VCaP (cell line): Measurements from ENCODE around the gene INSC.

Experiments
- H3K27ac ChIP-seq: fragments of 450-650 bp; 2 replicates; pipeline ENCODE4 v1.5.1; 2017
- TF ChIP-seq, protein P1 (sequence below): fragments of 450-650 bp; conservative IDR thresholded peaks from 2 replicates; pipeline ENCODE4 v1.5.1; 2017; ENCODE audit warnings: mild to moderate bottlenecking, moderate library complexity

INSC gene

DNA sequence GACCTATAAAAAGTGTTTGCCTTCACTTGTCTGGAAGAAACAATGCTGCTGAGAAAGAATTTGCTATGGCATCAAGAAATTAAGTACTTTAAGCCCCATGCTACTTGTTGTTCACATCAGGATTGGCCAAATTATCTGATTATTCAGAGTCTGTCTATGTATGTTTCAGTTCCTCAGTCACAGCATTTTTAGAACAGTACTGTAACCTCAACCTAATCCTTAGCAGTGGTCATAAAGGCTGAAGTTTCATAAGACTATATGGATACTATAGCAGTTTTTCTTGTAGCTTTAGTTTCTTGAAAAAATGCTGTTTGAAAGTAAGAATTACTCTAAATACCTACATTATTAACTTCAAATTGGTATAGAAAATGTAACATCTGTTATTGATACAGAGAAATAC, 153.9 kb downstream of the INSC start:
- TF ChIP-seq, protein P1, sequence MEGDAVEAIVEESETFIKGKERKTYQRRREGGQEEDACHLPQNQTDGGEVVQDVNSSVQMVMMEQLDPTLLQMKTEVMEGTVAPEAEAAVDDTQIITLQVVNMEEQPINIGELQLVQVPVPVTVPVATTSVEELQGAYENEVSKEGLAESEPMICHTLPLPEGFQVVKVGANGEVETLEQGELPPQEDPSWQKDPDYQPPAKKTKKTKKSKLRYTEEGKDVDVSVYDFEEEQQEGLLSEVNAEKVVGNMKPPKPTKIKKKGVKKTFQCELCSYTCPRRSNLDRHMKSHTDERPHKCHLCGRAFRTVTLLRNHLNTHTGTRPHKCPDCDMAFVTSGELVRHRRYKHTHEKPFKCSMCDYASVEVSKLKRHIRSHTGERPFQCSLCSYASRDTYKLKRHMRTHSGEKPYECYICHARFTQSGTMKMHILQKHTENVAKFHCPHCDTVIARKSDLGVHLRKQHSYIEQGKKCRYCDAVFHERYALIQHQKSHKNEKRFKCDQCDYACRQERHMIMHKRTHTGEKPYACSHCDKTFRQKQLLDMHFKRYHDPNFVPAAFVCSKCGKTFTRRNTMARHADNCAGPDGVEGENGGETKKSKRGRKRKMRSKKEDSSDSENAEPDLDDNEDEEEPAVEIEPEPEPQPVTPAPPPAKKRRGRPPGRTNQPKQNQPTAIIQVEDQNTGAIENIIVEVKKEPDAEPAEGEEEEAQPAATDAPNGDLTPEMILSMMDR = no peak
- H3K27ac ChIP-seq = no peak overlapping the region

DNA sequence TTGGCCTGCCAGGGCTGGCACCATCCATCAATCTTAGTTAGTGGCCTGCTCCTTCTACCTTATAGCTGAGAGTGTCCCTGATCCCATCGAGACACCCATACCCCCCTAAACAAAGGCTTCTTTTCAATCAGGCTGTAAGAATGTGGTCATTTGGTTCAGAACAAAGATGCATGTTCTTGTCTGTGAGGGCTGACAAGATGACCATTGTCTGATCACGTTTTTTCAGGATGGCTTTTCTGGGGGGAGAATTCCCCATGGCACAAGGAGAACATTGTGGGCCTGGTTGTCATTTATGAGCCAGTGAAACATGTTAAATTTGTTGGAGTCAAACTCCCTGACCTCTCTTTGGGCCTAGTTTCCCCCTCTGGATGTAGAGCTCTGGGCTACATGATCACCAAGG, 160.4 kb downstream of the INSC start:
- TF ChIP-seq, protein P1 = no peak
- no peak overlapping the region for H3K27ac ChIP-seq

DNA sequence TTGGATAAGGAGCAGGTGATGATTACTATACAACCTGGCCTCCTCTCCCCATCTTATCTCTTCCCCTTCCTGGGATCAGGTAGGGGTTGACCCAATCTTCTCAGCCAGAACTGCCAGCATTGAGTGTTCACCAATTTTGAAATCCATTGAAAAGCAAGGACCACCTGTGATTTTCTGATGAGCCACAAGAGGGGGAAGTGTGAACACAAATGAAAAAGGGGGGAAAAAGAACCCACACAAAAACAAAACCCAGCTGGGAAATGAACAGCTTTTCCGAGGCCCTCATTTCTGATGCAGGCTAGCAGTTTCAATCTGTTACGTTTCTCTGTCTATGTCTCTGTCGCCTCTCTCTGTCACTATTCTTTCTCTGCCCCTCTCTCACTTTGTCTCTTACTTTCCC, 161.9 kb downstream of the INSC start:
- H3K27ac ChIP-seq = no peak overlapping the region
- TF ChIP-seq, protein P1 = peak; percentile 45

DNA sequence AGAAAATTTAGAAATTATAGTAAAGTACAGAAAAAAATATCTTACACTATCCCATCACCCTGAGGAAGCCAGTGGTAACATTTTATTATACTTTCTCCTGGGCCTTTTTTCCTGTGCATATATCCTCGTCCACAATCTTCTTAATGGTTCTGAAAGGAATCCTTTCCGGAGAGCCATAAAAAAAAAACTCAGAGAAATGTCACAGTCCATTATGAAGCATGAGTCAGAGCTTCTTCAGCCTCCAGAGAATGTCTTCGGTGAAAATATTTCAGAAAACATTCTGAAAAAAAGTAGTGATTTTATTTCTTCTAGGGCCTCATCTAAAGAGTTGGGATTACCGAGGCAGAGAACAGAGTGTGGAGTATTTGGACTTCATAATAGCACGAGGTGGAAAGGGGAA, 163.4 kb downstream of the INSC start:
- H3K27ac ChIP-seq = no peak overlapping the region
- TF ChIP-seq, protein P1 = no peak

DNA sequence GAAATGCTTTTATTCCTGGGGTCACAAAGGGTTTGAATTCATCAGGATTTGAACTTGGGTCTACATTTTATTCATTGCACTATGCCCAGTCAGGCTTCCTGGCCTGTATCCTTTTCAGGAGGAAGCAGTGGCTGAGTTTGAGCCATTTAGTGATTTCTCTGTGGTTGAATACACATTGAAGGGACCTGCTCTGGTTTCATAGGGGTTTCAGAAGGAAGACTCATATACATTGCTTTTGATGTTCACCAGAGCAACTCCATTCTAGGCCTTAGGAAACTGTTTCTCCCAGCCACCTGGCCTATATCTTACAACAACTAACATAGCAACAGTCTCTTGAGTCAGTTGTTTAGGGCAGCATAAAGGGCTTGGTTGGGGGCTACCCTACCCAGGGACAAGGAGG, 165.7 kb downstream of the INSC start:
- TF ChIP-seq, protein P1 = no peak
- H3K27ac ChIP-seq = no peak overlapping the region

DNA sequence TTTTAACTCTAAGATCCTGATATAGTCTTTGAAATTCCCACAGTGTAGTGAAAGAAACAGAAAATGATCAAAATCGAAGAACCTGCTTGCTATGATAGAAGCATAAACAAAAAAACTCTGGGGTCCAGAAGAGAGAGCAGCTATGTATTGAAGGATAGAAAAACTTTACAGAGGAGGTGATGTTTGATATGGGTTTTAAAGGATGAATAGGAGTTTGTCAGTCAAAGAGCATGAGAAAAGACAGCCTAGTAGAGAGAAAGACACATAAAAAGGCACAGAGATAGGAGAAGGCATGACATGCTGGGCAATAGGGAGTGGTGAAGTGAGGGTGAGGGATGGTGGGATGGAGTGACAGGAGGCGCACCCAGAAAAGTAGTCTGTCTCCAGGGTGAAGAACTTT, 168.0 kb downstream of the INSC start:
- TF ChIP-seq, protein P1 = no peak
- no peak overlapping the region for H3K27ac ChIP-seq

DNA sequence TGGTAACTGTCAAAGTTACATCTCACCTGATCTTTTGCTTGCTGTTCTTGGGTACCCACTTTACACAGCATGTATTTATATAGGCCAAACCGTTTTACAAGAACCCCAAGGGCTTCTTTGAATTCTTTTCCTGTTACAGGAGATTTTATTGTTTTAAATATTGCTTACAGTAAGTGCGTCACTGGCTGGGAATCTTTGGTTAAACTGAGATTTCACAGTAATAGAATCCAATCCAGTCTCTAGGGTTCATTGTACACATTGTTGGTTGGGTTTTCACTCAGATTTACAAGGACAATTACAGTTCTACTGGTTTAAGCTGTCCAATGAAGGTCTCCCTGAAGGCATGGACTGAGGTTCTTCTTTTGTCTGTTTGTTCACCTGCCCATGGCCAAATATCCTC, 171.7 kb downstream of the INSC start:
- TF ChIP-seq, protein P1 = no peak
- no peak overlapping the region for H3K27ac ChIP-seq

DNA sequence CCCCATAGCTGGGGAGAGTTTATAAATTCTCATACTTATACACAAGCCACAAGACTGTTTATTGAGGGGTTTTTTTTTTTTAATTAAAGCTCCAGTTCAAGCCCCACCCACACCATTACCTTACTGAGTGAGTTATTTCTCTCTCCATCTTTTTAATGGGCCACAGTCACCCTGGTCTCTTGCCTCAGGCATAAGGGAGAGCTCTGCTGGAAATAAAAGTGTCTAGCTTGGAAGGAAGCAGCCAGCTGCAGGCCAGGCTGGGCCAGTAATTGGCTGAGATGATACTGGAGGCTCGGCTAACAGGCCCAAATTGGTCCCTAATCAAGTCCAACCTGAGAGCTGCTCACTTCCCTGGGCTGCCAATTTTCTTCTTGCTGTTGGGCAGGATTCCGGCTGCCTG, 174.1 kb downstream of the INSC start:
- no peak overlapping the region for H3K27ac ChIP-seq
- TF ChIP-seq, protein P1 = no peak
